ENCODE measurements around the gene ADAMTS14.
A peak's percentile ranks its signal among the peaks of the same experiment; 100 is the strongest.
"Not testable (repeated sequence)": the region's sequence is repeated elsewhere in the genome, so short reads cannot be mapped to it uniquely, and the experiment has no call there.

Gene ADAMTS14

GRCh38 chr10:70750156-70750703, 77.9 kb downstream of the ADAMTS14 start:
- DNase-seq (ENCODE audit: low read depth in 2 of 2), result no peak

GRCh38 chr10:70751356-70751755, 79.0 kb downstream of the ADAMTS14 start:
- DNase-seq (ENCODE audit: low read depth in 2 of 2), result no peak

- DNase-seq (ENCODE audit: low read depth in 2 of 2), result no peak
Observed at GRCh38 chr10:70751991-70752390, 79.7 kb downstream of the ADAMTS14 start.

GRCh38 chr10:70752571-70752970, 80.3 kb downstream of the ADAMTS14 start:
- DNase-seq (ENCODE audit: low read depth in 2 of 2), result no peak

GRCh38 chr10:70753026-70753663, 80.8 kb downstream of the ADAMTS14 start:
- no peak for DNase-seq (ENCODE audit: low read depth in 2 of 2)

GRCh38 chr10:70753841-70754621, 81.7 kb downstream of the ADAMTS14 start:
- no peak for DNase-seq (ENCODE audit: low read depth in 2 of 2)

- no peak for DNase-seq (ENCODE audit: low read depth in 2 of 2)
Observed at GRCh38 chr10:70756700-70757360, 84.5 kb downstream of the ADAMTS14 start.

- no peak for DNase-seq (ENCODE audit: low read depth in 2 of 2)
Observed at GRCh38 chr10:70757856-70758255, 85.5 kb downstream of the ADAMTS14 start.

- peak; percentile 42 to 44 for DNase-seq (ENCODE audit: low read depth in 2 of 2)
Observed at GRCh38 chr10:70758757-70759514, 86.6 kb downstream of the ADAMTS14 start.

- no peak for DNase-seq (ENCODE audit: low read depth in 2 of 2)
Observed at GRCh38 chr10:70759781-70760180, 87.5 kb downstream of the ADAMTS14 start.

- DNase-seq (ENCODE audit: low read depth in 2 of 2), result no peak
Observed at GRCh38 chr10:70760271-70760787, 88.0 kb downstream of the ADAMTS14 start.

GRCh38 chr10:70761031-70761601, 88.8 kb downstream of the ADAMTS14 start:
- DNase-seq (ENCODE audit: low read depth in 2 of 2), result no peak

GRCh38 chr10:70761727-70762350, 89.5 kb downstream of the ADAMTS14 start:
- no peak for DNase-seq (ENCODE audit: low read depth in 2 of 2)

- DNase-seq (ENCODE audit: low read depth in 2 of 2), result no peak
Observed at GRCh38 chr10:70762441-70763175, 90.3 kb downstream of the ADAMTS14 start.

GRCh38 chr10:70763567-70763966, 91.3 kb downstream of the ADAMTS14 start:
- DNase-seq (ENCODE audit: low read depth in 2 of 2), result no peak

GRCh38 chr10:70765794-70766594, 93.7 kb downstream of the ADAMTS14 start:
- no peak for DNase-seq (ENCODE audit: low read depth in 2 of 2)

- not testable (repeated sequence) for DNase-seq (ENCODE audit: low read depth in 2 of 2)
Observed at GRCh38 chr10:70768026-70768685, 95.8 kb downstream of the ADAMTS14 start.

GRCh38 chr10:70769121-70769520, 96.8 kb downstream of the ADAMTS14 start:
- no peak for DNase-seq (ENCODE audit: low read depth in 2 of 2)

GRCh38 chr10:70770001-70770400, 97.7 kb downstream of the ADAMTS14 start:
- no peak for DNase-seq (ENCODE audit: low read depth in 2 of 2)

All from fibroblast of skin of left quadriceps (primary cell).